Muscle layer of duodenum (tissue), 2 donors: Measurements from ENCODE around the gene SLC4A4.

ENCODE experiments used
- H3K27ac ChIP-seq: one replicate; pipeline ENCODE4 v1.7.0; 2013; ENCODE audit warnings: mild to moderate bottlenecking, low read length
- H3K27me3 ChIP-seq: one replicate; pipeline ENCODE4 v1.7.0; 2013; ENCODE audit warnings: low read depth, mild to moderate bottlenecking, control low read depth, low read length
- H3K36me3 ChIP-seq, 2 donors: one replicate each; pipeline ENCODE4 v1.7.0; 2013; ENCODE audit warnings: low read length in 2 of 2, control low read depth in 1 of 2, mild to moderate bottlenecking in 1 of 2; ENCODE audit not compliant: insufficient read depth in 2 of 2, control insufficient read depth in 1 of 2
- H3K4me1 ChIP-seq, 2 donors: one replicate each; pipeline ENCODE4 v1.7.0; 2013; ENCODE audit warnings: low read length in 2 of 2, mild to moderate bottlenecking in 2 of 2, control low read depth in 1 of 2, moderate library complexity in 1 of 2; ENCODE audit not compliant: insufficient read depth in 2 of 2, control insufficient read depth in 1 of 2
- H3K4me3 ChIP-seq, 2 donors: one replicate each; pipeline ENCODE4 v1.7.0; 2013; ENCODE audit warnings: low read length in 2 of 2, low read depth in 1 of 2, mild to moderate bottlenecking in 1 of 2
- H3K9me3 ChIP-seq, 2 donors: one replicate each; pipeline ENCODE4 v1.7.0; 2013; ENCODE audit warnings: low read length in 2 of 2, control low read depth in 1 of 2, mild to moderate bottlenecking in 1 of 2; ENCODE audit not compliant: control insufficient read depth in 1 of 2
- donor health status: healthy.

The SLC4A4 gene

DNA sequence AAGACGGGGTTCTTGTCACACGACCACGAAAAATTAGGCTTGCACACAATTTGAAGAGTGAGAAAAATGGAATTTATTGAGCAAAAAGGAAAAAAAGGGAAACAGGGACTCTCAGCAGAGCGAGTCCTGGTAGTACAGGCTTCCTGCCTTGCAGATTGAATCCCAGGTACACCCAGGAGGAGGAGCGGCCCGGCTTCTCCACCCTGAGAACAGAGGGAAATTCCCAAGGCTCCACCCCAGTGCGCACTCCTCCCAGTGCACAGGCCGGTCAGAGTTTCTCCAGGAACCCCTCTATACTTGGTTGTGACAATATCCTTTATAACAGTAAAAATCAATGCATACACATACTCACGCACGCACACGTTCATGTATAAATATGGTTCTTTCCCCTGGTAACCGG is 22.0 kb downstream of the SLC4A4 start:
- no peak overlapping the region for H3K4me3 ChIP-seq
- H3K36me3 ChIP-seq = peaks cover 0 to 3% of the 10 kb centered on the region in 2 donors
- H3K9me3 ChIP-seq = no peaks in the 10 kb centered on the region
- H3K27ac ChIP-seq = no peak overlapping the region
- H3K4me1 ChIP-seq = no peaks in the 10 kb centered on the region
- H3K27me3 ChIP-seq = no peaks in the 10 kb centered on the region

DNA sequence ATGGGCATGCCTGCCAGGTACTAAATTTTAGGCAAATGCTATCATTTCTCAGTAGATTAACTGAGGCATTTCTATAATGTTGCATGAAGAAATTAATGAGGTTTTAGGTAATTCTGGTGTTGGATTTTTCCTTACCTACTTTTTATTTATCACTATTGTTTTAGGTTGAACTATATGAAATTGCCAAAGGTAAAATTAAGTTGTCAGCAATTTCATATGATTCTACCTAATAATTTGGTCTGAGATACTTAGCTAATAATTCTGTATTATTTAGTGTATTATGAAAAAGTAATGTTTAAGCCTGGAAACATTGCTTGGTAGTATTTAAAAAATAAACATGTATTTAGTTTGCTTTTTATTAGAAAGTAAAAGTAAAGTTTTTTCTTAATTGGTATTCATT is 22.7 kb downstream of the SLC4A4 start:
- H3K9me3 ChIP-seq = no peaks in the 10 kb centered on the region
- no peaks in the 10 kb centered on the region for H3K4me1 ChIP-seq
- no peak overlapping the region for H3K4me3 ChIP-seq
- no peaks in the 10 kb centered on the region for H3K27me3 ChIP-seq
- peaks cover 0 to 3% of the 10 kb centered on the region in 2 donors for H3K36me3 ChIP-seq
- H3K27ac ChIP-seq = no peak overlapping the region

DNA sequence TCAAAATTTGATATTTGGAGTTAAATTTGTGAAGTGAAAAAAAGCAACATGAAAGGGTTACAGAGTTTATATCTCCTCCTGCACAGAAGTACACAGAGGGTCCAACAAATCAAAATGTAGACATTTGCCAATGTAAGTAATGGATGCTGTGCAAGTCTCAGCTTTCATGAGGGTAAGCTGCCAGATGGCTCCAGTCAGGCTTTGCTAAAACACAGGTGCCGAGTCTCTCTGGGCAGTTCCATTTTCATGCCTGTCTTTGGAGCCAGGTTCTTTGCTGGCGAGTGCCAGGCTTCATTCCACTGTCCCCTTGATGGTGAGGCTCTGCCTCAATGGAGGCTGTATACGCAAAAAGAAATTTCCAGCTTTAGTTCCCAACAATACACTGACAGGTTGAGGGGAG is 27.9 kb downstream of the SLC4A4 start:
- Histone ChIP-seq H3K27me3 (no peaks in the 10 kb centered on the region), H3K4me3 (no peak overlapping the region), H3K27ac (no peak overlapping the region)

DNA sequence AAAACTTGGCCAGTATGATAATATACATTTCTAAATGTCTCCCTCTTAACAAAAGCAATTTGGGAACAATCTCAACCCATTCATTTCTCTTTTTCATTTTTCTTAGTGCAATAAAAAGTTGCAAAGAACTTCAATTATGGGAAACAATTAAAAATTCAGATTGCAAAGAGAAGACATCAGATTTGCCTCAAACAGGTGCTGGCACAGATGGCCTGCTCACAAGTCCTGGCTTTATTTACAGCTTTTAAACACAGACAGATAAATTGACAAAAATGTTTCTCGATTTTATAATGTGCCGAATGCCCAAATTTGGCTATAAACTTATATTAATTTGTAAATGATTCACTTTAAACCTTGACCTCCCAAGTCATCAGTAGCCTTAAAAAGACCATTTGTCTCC is 28.7 kb downstream of the SLC4A4 start:
- no peaks in the 10 kb centered on the region for H3K36me3 ChIP-seq
- no peaks in the 10 kb centered on the region for H3K9me3 ChIP-seq
- H3K27me3 ChIP-seq = no peaks in the 10 kb centered on the region
- no peaks in the 10 kb centered on the region for H3K4me1 ChIP-seq
- no peak overlapping the region for H3K27ac ChIP-seq
- H3K4me3 ChIP-seq = no peak overlapping the region

More for the DNA sequence above, 27.9 kb downstream of the SLC4A4 start:
- Histone ChIP-seq H3K9me3 (no peaks in the 10 kb centered on the region), H3K4me1 (no peaks in the 10 kb centered on the region), H3K36me3 (no peaks in the 10 kb centered on the region)

DNA sequence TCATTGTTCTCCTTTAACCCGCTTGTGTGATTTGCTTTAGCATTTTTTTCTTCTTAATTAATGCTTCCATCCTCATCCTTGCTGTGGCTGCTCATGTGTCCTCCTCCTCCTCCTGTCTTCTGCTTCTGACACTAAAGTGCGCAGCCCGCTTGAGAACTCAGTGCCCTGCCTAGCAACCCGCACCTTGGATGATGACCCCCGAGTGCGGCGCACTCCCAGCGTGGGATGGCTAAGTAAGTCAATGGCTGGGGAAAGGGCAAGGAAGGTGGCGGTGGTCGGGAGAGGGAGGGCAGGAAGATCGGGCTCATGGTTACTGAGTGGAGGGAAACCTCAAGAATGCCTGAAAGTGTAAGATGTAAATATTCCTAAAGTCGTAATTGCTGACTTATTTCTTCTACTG is 30.1 kb downstream of the SLC4A4 start:
- Histone ChIP-seq H3K27ac (no peak overlapping the region), H3K4me3 (no peak overlapping the region), H3K9me3 (no peaks in the 10 kb centered on the region), H3K4me1 (no peaks in the 10 kb centered on the region), H3K27me3 (no peaks in the 10 kb centered on the region), H3K36me3 (no peaks in the 10 kb centered on the region)

DNA sequence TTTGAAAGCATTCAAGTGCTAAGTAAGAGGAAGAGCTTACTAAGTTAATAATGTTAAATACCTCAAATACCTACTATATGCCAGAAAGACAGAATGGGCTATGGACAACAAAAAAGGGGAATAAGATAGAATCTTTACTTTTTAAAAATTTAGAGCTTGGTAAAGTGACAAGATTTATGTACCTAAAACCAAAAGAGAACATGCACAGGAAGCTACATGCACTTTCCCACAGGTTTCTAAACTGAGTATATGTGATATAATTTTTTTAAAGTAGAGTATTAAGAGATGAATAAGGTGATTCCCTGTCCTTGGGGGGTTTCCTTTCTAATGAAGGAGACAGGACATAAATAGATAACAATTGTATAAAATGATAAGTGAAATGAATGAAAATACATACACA is 30.7 kb downstream of the SLC4A4 start:
- Histone ChIP-seq H3K4me3 (no peak overlapping the region), H3K36me3 (no peaks in the 10 kb centered on the region), H3K9me3 (no peaks in the 10 kb centered on the region), H3K27me3 (no peaks in the 10 kb centered on the region), H3K4me1 (no peaks in the 10 kb centered on the region), H3K27ac (no peak overlapping the region)

DNA sequence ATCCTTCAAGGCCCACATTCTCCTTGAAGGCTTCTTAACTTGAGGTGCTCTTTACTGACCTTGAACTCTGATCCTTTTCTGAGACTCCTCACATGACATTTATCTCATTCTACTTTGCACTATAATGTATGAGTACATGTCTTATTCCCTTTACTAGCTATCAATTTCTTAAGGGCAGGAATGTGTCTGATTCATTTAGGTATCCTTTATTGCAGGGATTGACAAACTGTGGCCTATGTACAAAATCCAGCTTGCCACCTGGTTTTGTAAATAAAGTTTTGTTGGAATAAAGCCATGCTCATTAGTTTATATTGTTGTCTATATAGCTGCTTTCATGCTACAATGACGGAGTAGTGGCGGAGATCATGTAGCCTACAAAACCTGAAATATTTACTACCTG is 36.7 kb downstream of the SLC4A4 start:
- no peaks in the 10 kb centered on the region for H3K36me3 ChIP-seq
- H3K4me3 ChIP-seq = no peak overlapping the region
- no peaks in the 10 kb centered on the region for H3K9me3 ChIP-seq
- no peaks in the 10 kb centered on the region for H3K4me1 ChIP-seq
- H3K27me3 ChIP-seq = no peaks in the 10 kb centered on the region
- H3K27ac ChIP-seq = no peak overlapping the region

DNA sequence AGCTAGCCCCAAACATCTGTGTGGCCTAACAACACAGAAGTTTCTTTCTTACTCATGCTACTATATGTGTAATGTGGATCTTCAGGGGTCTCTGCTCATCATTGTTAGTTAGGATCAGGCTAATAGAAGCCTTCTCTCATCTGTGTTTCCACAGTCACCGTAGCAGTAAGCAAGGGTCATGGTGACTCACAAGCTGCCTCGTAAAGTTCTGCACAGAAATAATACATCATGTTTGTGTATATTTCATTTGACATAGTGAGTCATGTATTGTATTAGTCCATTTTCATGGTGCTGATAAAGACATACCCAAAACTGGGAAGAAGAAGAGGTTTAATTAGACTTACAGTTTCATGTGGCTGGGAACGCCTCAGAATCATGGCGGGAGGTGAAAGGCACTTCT is 38.7 kb downstream of the SLC4A4 start:
- Histone ChIP-seq H3K27me3 (no peaks in the 10 kb centered on the region), H3K36me3 (no peaks in the 10 kb centered on the region), H3K4me1 (no peaks in the 10 kb centered on the region), H3K9me3 (no peaks in the 10 kb centered on the region), H3K4me3 (no peak overlapping the region), H3K27ac (no peak overlapping the region)

DNA sequence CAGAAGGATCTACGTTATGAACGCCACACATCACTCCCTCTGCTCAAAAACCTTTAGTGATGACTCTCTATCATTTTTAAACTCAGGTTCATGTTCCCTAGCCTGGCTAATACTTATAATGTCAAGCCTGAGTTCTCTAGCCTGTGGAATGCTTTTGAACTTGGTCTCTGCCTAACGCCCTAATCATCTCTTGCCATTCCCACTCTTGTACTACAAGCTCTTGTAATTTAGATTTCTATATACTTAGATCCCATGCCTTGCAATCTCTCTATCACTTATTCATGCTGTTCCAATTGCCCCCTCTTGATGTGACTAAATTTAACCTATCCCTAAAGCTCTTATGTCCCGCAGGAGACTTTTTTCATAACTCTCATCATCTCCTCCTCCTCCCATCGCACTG is 40.3 kb downstream of the SLC4A4 start:
- Histone ChIP-seq H3K36me3 (no peaks in the 10 kb centered on the region), H3K9me3 (no peaks in the 10 kb centered on the region), H3K4me3 (no peak overlapping the region), H3K27me3 (no peaks in the 10 kb centered on the region), H3K27ac (no peak overlapping the region), H3K4me1 (no peaks in the 10 kb centered on the region)

DNA sequence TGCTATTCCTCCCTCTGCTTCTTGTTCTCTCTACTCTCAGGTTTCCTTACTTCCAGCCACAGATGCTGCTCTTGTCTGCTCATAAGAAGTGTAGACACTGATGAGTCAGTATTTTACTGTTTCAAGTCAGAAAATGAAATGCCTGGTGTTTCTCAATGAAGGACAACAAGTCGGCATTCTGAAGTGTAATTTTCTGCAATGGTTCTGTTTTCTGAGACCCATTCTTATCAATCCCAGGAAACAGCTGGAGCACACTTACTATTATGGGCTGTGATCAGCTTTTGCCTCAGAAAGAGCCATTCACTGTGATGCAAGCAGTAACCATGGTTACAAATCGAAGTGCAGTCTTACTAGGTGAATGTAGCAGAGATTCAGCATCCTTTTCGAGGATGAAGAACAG is 42.0 kb downstream of the SLC4A4 start:
- Histone ChIP-seq H3K4me3 (no peak overlapping the region), H3K4me1 (no peaks in the 10 kb centered on the region), H3K9me3 (no peaks in the 10 kb centered on the region), H3K36me3 (no peaks in the 10 kb centered on the region), H3K27me3 (no peaks in the 10 kb centered on the region), H3K27ac (no peak overlapping the region)

DNA sequence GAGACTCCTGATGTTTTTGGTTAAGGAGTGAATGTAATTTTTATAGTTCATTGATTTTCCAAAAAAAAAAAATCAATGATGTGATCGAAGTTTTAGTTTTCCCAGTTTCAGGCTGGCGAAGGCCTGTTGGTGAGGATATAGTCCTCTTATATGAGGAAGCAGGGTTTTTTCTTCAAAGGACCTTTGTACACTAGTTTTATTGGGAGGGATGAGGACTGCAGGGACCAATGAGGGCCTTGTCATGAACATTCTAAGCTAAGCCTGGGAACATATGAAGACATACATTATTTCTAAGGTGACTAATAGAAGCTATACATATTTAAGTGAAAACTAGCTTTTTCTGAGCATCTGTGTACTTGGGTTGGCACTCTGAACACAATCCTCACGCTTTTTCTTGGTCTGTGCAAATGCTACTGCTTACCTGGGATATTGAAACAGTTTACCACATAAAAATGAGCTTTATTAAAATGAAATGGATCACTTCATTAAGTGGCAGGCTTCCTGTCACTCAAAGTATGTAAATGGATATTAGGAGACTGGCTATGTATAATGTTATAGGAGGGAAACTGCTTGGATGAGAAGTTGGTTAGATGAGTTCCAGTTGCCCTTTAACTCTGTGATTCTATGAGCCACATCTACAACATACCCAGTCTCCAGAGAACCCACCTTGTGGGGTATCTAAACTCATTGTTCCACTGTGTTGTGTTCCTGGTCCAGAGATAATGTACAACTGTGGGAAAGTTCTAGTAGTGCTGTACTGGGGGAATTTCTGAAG is 43.5 kb downstream of the SLC4A4 start:
- Histone ChIP-seq H3K9me3 (no peaks in the 10 kb centered on the region), H3K36me3 (no peaks in the 10 kb centered on the region), H3K27ac (no peak overlapping the region), H3K4me3 (no peak overlapping the region), H3K4me1 (no peaks in the 10 kb centered on the region), H3K27me3 (no peaks in the 10 kb centered on the region)

DNA sequence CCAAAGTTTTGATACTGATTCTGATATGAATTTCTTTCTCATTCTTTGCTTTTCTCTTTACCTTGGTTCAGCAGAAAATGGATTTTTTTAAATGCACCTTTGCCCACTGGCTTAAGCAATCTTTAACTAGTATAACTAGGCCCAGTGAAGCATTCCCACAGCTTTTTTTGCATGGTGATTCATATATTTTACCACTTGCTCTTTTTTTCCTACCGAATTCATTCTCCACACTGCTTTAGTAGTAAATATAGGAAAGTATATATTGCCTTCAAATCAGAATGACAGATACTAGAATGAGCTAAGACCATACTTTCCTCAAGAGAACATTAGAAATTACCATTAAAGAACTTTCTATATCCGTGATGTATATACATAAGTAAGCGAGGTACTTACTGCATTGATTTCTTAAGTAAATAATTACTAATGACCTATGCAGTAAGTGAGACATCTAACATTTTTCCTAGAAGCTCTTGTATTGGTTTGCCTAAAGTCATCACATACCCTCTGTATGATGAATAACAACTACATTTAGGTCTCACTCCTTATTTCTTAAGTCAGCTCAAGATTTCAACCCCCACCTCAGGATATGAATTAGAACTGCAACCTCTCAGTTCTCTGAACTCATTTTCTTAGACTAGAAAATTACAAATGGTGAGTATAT is 44.2 kb downstream of the SLC4A4 start:
- no peaks in the 10 kb centered on the region for H3K9me3 ChIP-seq
- H3K27me3 ChIP-seq = no peaks in the 10 kb centered on the region
- H3K4me3 ChIP-seq = no peak overlapping the region
- H3K36me3 ChIP-seq = no peaks in the 10 kb centered on the region
- no peak overlapping the region for H3K27ac ChIP-seq
- no peaks in the 10 kb centered on the region for H3K4me1 ChIP-seq
